ENCODE measurements around the gene NINJ1. TPM values are rescaled to one million over a fixed set of nuclear protein-coding genes. Genes with fewer than 3 reads are reported as not detected.

NINJ1 gene
- total RNA-seq, 1 experiment from 2014 or later: 30.5 TPM

GRCh38 chr9:93178851-93179786 lies 45.1 kb upstream of the NINJ1 start:
- no peaks in the 10 kb centered on the region for H3K79me2 ChIP-seq (ENCODE audit: low read length)
- intact Hi-C loops (cut with micrococcal nuclease): no loop called here
- BruUV-seq (replicated peaks): no TSS peak
- TF ChIP-seq EZH2 (IDR thresholded peaks at IDR 0.05; ENCODE audit: low read length, unreplicated experiment) (no peak), CTCF (conservative IDR thresholded peaks at IDR 0.05; ENCODE audit: low read depth, low read length) (no peak), EZH2phosphoT487 (IDR thresholded peaks at IDR 0.05; ENCODE audit: borderline replicate concordance, low read length) (no peak)
- H3K36me3 ChIP-seq (ENCODE audit: low read depth, low read length): no peaks in the 10 kb centered on the region
- no peak overlapping the region for H2AFZ ChIP-seq (ENCODE audit: low read length)
- no peaks in the 10 kb centered on the region for H4K20me1 ChIP-seq (ENCODE audit: low read length)
- H3K9me2 ChIP-seq (replicated peaks; ENCODE audit: low read length): no peaks in the 10 kb centered on the region
- H3K4me3 ChIP-seq (ENCODE audit: low read length): no peak overlapping the region
- no peaks in the 10 kb centered on the region for H3K9me3 ChIP-seq (ENCODE audit: low read length)
- DNase-seq (no peak), ATAC-seq (no peak)
- H3K27me3 ChIP-seq (ENCODE audit: low read length): no peaks in the 10 kb centered on the region
- no peaks in the 10 kb centered on the region for H3K4me1 ChIP-seq (ENCODE audit: insufficient read depth, low read length)
- POLR2A ChIA-PET (ENCODE audit: unreplicated experiment): no interaction called here
- no peak overlapping the region for H3K27ac ChIP-seq (ENCODE audit: low read length)
- H3K4me2 ChIP-seq (ENCODE audit: low read length): no peak overlapping the region
- H3K9ac ChIP-seq (ENCODE audit: low read length): no peak overlapping the region
- CTCF ChIA-PET: no interaction called here
- no peaks in the 10 kb centered on the region for H3F3A ChIP-seq (ENCODE audit: low read length, unreplicated experiment)

- no peaks in the 10 kb centered on the region for H3F3A ChIP-seq (ENCODE audit: low read length, unreplicated experiment)
- DNase-seq (no peak), ATAC-seq (no peak)
- CTCF ChIA-PET: no interaction called here
- no peak overlapping the region for H3K27ac ChIP-seq (ENCODE audit: low read length)
- no TSS peak for BruUV-seq (replicated peaks)
- H3K9ac ChIP-seq (ENCODE audit: low read length): no peak overlapping the region
- TF ChIP-seq CTCF (conservative IDR thresholded peaks at IDR 0.05; ENCODE audit: low read depth, low read length) (no peak), EZH2phosphoT487 (IDR thresholded peaks at IDR 0.05; ENCODE audit: borderline replicate concordance, low read length) (no peak), EZH2 (IDR thresholded peaks at IDR 0.05; ENCODE audit: low read length, unreplicated experiment) (no peak)
- H3K79me2 ChIP-seq (ENCODE audit: low read length): no peaks in the 10 kb centered on the region
- no peaks in the 10 kb centered on the region for H3K27me3 ChIP-seq (ENCODE audit: low read length)
- no peaks in the 10 kb centered on the region for H3K36me3 ChIP-seq (ENCODE audit: low read depth, low read length)
- POLR2A ChIA-PET (ENCODE audit: unreplicated experiment): no interaction called here
- no peaks in the 10 kb centered on the region for H3K9me2 ChIP-seq (replicated peaks; ENCODE audit: low read length)
- no peaks in the 10 kb centered on the region for H3K9me3 ChIP-seq (ENCODE audit: low read length)
- no peaks in the 10 kb centered on the region for H3K4me1 ChIP-seq (ENCODE audit: insufficient read depth, low read length)
- H4K20me1 ChIP-seq (ENCODE audit: low read length): no peaks in the 10 kb centered on the region
- no peak overlapping the region for H2AFZ ChIP-seq (ENCODE audit: low read length)
- no peak overlapping the region for H3K4me3 ChIP-seq (ENCODE audit: low read length)
- H3K4me2 ChIP-seq (ENCODE audit: low read length): no peak overlapping the region
- intact Hi-C loops (cut with micrococcal nuclease): no loop called here
Observed at GRCh38 chr9:93177676-93178075, 43.6 kb upstream of the NINJ1 start.

- BruUV-seq (replicated peaks): no TSS peak
- no peaks in the 10 kb centered on the region for H3K9me3 ChIP-seq (ENCODE audit: low read length)
- no peak overlapping the region for H3K27ac ChIP-seq (ENCODE audit: low read length)
- intact Hi-C loops (cut with micrococcal nuclease): no loop called here
- H3K4me3 ChIP-seq (ENCODE audit: low read length): no peak overlapping the region
- no peaks in the 10 kb centered on the region for H3K9me2 ChIP-seq (replicated peaks; ENCODE audit: low read length)
- ATAC-seq: no peak
- no peak overlapping the region for H2AFZ ChIP-seq (ENCODE audit: low read length)
- H3K9ac ChIP-seq (ENCODE audit: low read length): no peak overlapping the region
- no peaks in the 10 kb centered on the region for H3K4me1 ChIP-seq (ENCODE audit: insufficient read depth, low read length)
- ChIA-PET POLR2A (ENCODE audit: unreplicated experiment) (no interaction called here), CTCF (no interaction called here)
- no peaks in the 10 kb centered on the region for H4K20me1 ChIP-seq (ENCODE audit: low read length)
- H3K27me3 ChIP-seq (ENCODE audit: low read length): no peaks in the 10 kb centered on the region
- no peak for TF ChIP-seq EZH2phosphoT487 (IDR thresholded peaks at IDR 0.05; ENCODE audit: borderline replicate concordance, low read length)
- TF ChIP-seq EZH2 (IDR thresholded peaks at IDR 0.05; ENCODE audit: low read length, unreplicated experiment): no peak
- no peak for TF ChIP-seq CTCF (conservative IDR thresholded peaks at IDR 0.05; ENCODE audit: low read depth, low read length)
- H3K79me2 ChIP-seq (ENCODE audit: low read length): no peaks in the 10 kb centered on the region
- DNase-seq: no peak
- no peaks in the 10 kb centered on the region for H3F3A ChIP-seq (ENCODE audit: low read length, unreplicated experiment)
- no peak overlapping the region for H3K4me2 ChIP-seq (ENCODE audit: low read length)
- H3K36me3 ChIP-seq (ENCODE audit: low read depth, low read length): no peaks in the 10 kb centered on the region
Observed at GRCh38 chr9:93174976-93175375, 40.9 kb upstream of the NINJ1 start.
